HUES48 (cell line): ENCODE measurements around the gene YTHDF1.

Experiments used
- H3K27ac ChIP-seq: one replicate; pipeline ENCODE4 v1.7.0; 2013; ENCODE audit warnings: low read depth, low read length, inconsistent platforms
- H3K27me3 ChIP-seq: 2 replicates; pipeline ENCODE4 v1.6.1; 2013; ENCODE audit warnings: mild to moderate bottlenecking, low read length; ENCODE audit not compliant: control insufficient read depth, insufficient read depth
- H3K36me3 ChIP-seq: 2 replicates; pipeline ENCODE4 v1.6.1; 2013; ENCODE audit warnings: low read length; ENCODE audit not compliant: control insufficient read depth, insufficient read depth
- H3K4me1 ChIP-seq: 2 replicates; pipeline ENCODE4 v1.6.1; 2013; ENCODE audit warnings: mild to moderate bottlenecking, low read length; ENCODE audit not compliant: control insufficient read depth, insufficient read depth
- H3K4me3 ChIP-seq: 2 replicates; pipeline ENCODE4 v1.5.1; 2013; ENCODE audit warnings: mild to moderate bottlenecking, low read depth, low read length
- H3K9ac ChIP-seq: 2 replicates; pipeline ENCODE4 v1.6.1; 2013; ENCODE audit warnings: mild to moderate bottlenecking, low read depth, low read length, moderate library complexity
- H3K9me3 ChIP-seq: 2 replicates; pipeline ENCODE4 v1.6.1; 2013; ENCODE audit warnings: low read length; ENCODE audit not compliant: control insufficient read depth, insufficient read depth

Gene YTHDF1

DNA sequence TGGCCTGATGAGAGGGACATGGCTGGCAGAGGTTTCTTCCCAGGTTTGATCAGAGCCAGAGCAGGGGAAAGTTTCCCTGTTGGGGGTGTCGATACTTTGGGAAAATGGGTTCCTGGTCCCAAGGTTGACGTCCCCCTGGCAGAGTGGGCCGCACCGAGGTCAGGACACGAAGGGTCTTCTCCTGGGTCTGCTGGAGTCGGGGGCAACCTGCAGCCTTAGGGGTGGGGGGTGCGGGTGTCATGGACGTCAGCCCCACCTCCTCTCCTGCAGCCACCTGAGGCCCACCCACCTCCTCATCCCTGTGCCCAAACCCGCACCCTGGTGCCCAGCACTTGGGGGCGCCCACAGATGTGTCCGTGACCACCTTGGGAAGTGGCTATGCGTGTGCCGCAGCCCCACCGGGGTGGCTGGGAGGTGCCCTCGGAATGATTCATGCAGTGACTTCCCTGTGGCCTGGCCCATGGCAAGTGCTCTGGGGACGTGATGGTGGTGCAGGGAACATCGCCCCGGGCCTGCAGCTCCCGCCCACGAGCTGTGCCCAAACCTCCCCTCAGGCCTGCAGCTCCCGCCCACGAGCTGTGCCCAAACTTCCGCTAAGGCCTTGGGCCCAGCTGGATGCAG, 64.9 kb downstream of the YTHDF1 start:
- no peak overlapping the region for H3K9ac ChIP-seq
- no peaks in the 10 kb centered on the region for H3K4me1 ChIP-seq
- H3K27me3 ChIP-seq = no peaks in the 10 kb centered on the region
- H3K9me3 ChIP-seq = peaks cover 5% of the 10 kb centered on the region; the same call in 1 of the 2 replicates
- no peaks in the 10 kb centered on the region for H3K36me3 ChIP-seq
- H3K27ac ChIP-seq = no peak overlapping the region
- H3K4me3 ChIP-seq = no peak overlapping the region

DNA sequence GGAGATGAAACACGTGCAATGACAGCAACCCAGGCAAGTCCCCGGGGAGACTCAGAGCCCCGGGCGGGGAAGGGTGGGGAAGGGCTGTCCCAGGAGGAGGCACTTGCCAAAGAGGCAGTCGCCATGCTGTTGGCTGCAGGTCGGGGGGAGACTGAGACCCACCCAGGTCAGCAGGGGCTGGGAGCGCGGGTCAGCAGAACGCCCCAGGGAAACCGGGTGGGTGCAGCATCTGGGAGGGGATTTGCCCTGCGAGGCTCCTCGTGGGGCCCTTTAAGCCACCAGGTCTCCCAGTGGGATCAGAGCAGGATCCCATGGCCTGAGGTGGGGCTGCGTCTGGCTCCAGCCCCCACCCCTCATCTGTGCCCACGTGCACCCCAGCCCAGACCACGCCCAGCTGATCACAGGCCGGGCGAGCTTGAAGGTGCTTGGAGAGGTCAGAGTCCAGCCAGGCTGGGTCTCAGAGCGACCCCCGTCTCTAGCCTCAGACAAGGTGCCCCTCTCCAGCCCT, 65.5 kb downstream of the YTHDF1 start:
- H3K9ac ChIP-seq = no peak overlapping the region
- H3K36me3 ChIP-seq = no peaks in the 10 kb centered on the region
- H3K27ac ChIP-seq = no peak overlapping the region
- H3K4me3 ChIP-seq = no peak overlapping the region
- H3K9me3 ChIP-seq = peaks cover 5% of the 10 kb centered on the region; the same call in 1 of the 2 replicates
- no peaks in the 10 kb centered on the region for H3K27me3 ChIP-seq
- H3K4me1 ChIP-seq = no peaks in the 10 kb centered on the region

DNA sequence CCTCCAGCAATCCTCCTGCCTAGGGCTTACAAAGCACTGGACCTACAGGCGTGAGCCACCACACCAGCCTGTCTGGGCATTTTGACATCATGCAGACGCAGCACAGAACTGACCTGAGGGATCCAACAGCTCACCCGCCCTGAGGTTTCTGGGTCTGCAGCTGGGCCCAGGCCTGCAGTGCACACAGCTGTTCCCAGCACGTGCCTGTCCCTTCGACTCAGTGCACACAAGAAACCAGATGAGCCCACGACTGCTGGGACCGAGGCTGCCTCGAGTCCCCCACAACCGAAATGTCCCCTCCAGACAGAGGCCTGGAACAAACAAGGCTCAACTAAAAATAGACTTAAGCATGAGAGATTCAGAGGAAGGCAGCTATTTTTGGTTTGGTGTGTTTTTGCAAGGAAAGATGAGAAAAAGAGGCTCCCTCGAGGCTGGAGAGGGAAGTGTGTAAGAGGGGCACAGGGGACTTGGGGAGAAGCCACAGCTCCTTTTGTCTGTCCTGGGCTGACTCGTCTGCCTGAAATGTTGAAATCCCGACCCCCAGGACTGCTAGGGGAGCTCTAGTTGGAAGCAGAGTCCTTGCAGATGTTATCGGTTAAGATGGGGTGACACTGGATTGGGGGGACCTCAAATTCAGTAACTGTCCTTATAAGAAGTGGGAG, 66.3 kb downstream of the YTHDF1 start:
- Histone ChIP-seq H3K36me3 (no peaks in the 10 kb centered on the region), H3K4me3 (no peak overlapping the region), H3K27ac (no peak overlapping the region), H3K27me3 (no peaks in the 10 kb centered on the region), H3K9ac (no peak overlapping the region), H3K9me3 (peaks cover 5% of the 10 kb centered on the region; the same call in 1 of the 2 replicates), H3K4me1 (no peaks in the 10 kb centered on the region)

DNA sequence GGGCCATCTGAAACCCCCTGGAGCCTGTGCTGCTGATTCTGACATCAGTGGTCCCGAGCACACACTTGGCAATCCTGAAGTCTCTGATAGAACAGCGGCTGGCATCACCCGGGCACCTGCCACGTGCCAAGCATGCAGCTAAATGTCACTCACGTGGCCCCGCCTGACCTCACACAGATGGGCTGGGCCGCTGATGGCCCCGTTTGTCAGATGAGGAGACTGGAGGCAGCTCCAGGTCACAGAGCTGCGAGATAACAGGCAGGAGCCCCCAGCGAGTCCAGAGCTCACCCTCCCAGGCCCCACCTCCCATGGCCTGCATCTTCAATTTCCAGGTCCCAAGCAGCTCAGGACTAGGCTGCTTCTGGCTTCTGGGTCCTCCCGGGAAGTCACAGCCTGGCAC, 67.2 kb downstream of the YTHDF1 start:
- no peaks in the 10 kb centered on the region for H3K36me3 ChIP-seq
- H3K27me3 ChIP-seq = no peaks in the 10 kb centered on the region
- H3K4me3 ChIP-seq = no peak overlapping the region
- H3K9ac ChIP-seq = no peak overlapping the region
- peaks cover 5% of the 10 kb centered on the region; the same call in 1 of the 2 replicates for H3K9me3 ChIP-seq
- H3K27ac ChIP-seq = no peak overlapping the region
- no peaks in the 10 kb centered on the region for H3K4me1 ChIP-seq

DNA sequence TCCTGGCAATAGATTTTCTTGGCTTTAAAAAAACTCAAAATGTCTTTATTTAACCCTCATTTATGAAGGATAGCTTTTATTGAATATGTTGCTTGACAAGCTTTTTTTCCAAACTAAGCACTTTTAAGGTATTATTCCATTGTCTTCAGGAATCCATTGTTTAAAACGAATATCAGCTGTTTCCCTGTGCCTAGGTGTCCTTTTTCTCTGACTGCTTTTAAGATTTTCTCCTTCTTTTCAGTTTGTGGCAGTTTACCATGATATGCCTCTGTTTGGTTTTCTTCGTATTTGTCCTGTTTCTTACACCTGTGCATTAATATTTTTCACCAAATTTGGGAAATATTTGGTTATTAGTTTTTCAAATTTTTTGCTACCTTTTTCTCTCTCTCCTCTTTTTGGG, 68.4 kb downstream of the YTHDF1 start:
- Histone ChIP-seq H3K4me3 (no peak overlapping the region), H3K9ac (no peak overlapping the region), H3K27ac (no peak overlapping the region), H3K36me3 (no peaks in the 10 kb centered on the region), H3K4me1 (no peaks in the 10 kb centered on the region), H3K9me3 (peaks cover 5% of the 10 kb centered on the region; the same call in 1 of the 2 replicates), H3K27me3 (no peaks in the 10 kb centered on the region)
